Thymus (tissue), 11 donors: ENCODE data around the gene IZUMO1. TPM values are rescaled to one million over a fixed set of nuclear protein-coding genes. Genes with fewer than 3 reads are reported as not detected.
"Not testable (repeated sequence)": the region's sequence is repeated elsewhere in the genome, so short reads cannot be mapped to it uniquely, and the experiment has no call there.

ENCODE experiments used
- DNase-seq, 9 donors: peaks; one replicate each; pipeline ENCODE4 v3.0.0-alpha.2; 2013; ENCODE audit warnings: low spot score in 9 of 9, low read depth in 6 of 9, missing footprints in 1 of 9
- H3K27ac ChIP-seq, 2 donors: one replicate each; pipeline ENCODE4 v1.5.1; 2013; ENCODE audit warnings: control low read depth in 1 of 2, low read depth in 1 of 2, low read length in 1 of 2, mild to moderate bottlenecking in 1 of 2, moderate library complexity in 1 of 2
- H3K27me3 ChIP-seq, 2 donors: one replicate each; pipeline ENCODE4 v1.5.1; 2013; ENCODE audit warnings: low read length in 1 of 2; ENCODE audit not compliant: control insufficient read depth in 2 of 2, insufficient read depth in 1 of 2
- H3K36me3 ChIP-seq, 2 donors: one replicate each; pipeline ENCODE4 v1.5.1; 2013; ENCODE audit warnings: low read length in 1 of 2, mild to moderate bottlenecking in 1 of 2, moderate library complexity in 1 of 2; ENCODE audit not compliant: control insufficient read depth in 2 of 2, insufficient read depth in 2 of 2
- H3K4me1 ChIP-seq, 2 donors: one replicate each; pipeline ENCODE4 v1.5.1; 2013; ENCODE audit warnings: low read length in 2 of 2; ENCODE audit not compliant: control insufficient read depth in 2 of 2, insufficient read depth in 2 of 2
- H3K4me3 ChIP-seq, 2 donors: one replicate each; pipeline ENCODE4 v1.5.1; 2013; ENCODE audit warnings: low read length in 2 of 2, control low read depth in 1 of 2, mild to moderate bottlenecking in 1 of 2
- H3K9me3 ChIP-seq, 2 donors: one replicate each; pipeline ENCODE4 v1.5.1; 2013; ENCODE audit warnings: low read length in 1 of 2, mild to moderate bottlenecking in 1 of 2; ENCODE audit not compliant: control insufficient read depth in 2 of 2, insufficient read depth in 1 of 2
- WGBS: extraction: QIAGEN DNeasy Blood & Tissue Kit; methylation state at CpG from one replicate; pipeline ENCODE4 v1.1.7; 2013; 5-methylcytosine and 5-hydroxymethylcytosine counted together
- polyA plus RNA-seq: library from polyadenylated mRNA; stranded (reverse); fragments of 200-250 nt; gene quantifications from one replicate; pipeline ENCODE4 v1.2.3, GENCODE V29; 2013
- total RNA-seq: library from RNA; stranded (reverse); fragments of 120-200 nt; gene quantifications from one replicate; pipeline ENCODE4 v1.2.4, GENCODE V29; 2013
- donor health status: healthy.

Gene IZUMO1
- total and polyA plus RNA-seq, 2 donors = 0.05 to 0.18 TPM

GRCh38 chr19:48711106-48711662 is 35.5 kb downstream of the IZUMO1 start:
- Histone ChIP-seq H3K36me3 (no peaks in the 10 kb centered on the region), H3K27ac (no peak overlapping the region), H3K4me3 (no peak overlapping the region), H3K9me3 (no peaks in the 10 kb centered on the region), H3K27me3 (peaks cover 0 to 7% of the 10 kb centered on the region in 2 donors), H3K4me1 (peaks cover 15 to 25% of the 10 kb centered on the region in 2 donors)
- no peak for DNase-seq
- over 99% methylated on average over 4 of the region's 4 CpGs for WGBS

DNA sequence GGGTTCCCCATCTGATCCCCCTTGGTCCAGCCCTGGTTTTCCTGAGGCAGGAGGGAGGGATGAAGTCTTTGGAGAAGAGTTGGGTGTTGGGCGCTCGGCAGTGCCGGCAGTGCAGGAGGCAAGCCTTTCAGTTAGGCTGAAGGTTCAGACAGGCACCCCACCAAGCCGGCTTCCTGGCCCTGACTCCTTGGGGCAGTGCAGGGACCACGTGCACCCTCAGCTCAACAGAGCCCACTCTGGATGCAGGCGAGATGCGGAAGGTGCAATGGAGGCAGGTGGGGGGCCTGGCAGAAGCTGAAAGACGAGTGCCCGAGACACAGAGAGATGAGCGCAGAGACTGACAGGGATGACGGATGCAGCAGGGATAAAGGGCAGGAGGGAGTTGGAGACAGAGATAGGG is 38.2 kb downstream of the IZUMO1 start:
- peaks cover 0 to 7% of the 10 kb centered on the region in 2 donors for H3K27me3 ChIP-seq
- DNase-seq = no peak
- H3K27ac ChIP-seq = no peak overlapping the region
- peaks cover 7 to 9% of the 10 kb centered on the region in 2 donors for H3K4me1 ChIP-seq
- H3K4me3 ChIP-seq = no peak overlapping the region
- 92% methylated on average over 11 of the region's 11 CpGs for WGBS
- H3K36me3 ChIP-seq = peaks cover 0 to 5% of the 10 kb centered on the region in 2 donors
- H3K9me3 ChIP-seq = peaks cover 0 to 5% of the 10 kb centered on the region in 2 donors

DNA sequence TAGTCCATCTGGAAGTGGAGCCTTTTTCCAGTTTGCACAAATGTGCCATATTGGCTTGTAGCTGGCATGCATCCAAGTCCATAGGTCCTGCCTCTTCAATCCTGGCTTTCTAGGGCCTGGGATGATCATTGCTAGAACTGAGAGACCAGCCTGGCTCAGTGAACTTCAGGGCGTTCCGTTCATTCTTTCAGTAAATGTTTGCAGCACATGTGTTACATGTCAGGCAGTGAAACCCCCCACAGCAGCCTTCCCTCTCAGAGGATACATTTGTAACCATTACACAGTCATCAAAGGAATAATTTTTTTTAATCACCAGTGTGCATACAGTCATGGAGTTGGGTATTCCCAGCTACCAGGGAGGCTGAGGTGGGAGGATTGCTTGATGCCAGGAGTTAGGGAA is 41.3 kb downstream of the IZUMO1 start:
- H3K4me3 ChIP-seq = no peak overlapping the region
- H3K27me3 ChIP-seq = no peaks in the 10 kb centered on the region
- H3K9me3 ChIP-seq = peaks cover 0 to 6% of the 10 kb centered on the region in 2 donors
- H3K4me1 ChIP-seq = no peaks in the 10 kb centered on the region
- peaks cover 0 to 8% of the 10 kb centered on the region in 2 donors for H3K36me3 ChIP-seq
- DNase-seq = no peak
- no peak overlapping the region for H3K27ac ChIP-seq
- 49% methylated on average over 2 of the region's 2 CpGs for WGBS

DNA sequence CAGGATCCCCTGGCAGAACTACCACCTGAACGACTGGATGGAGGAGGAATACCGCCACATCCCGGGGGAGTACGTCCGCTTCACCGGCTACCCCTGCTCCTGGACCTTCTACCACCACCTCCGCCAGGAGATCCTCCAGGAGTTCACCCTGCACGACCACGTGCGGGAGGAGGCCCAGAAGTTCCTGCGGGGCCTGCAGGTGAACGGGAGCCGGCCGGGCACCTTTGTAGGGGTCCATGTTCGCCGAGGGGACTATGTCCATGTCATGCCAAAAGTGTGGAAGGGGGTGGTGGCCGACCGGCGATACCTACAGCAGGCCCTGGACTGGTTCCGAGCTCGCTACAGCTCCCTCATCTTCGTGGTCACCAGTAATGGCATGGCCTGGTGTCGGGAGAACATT is 43.4 kb downstream of the IZUMO1 start:
- Histone ChIP-seq H3K4me1 (no peaks in the 10 kb centered on the region), H3K27ac (no peak overlapping the region), H3K27me3 (no peaks in the 10 kb centered on the region), H3K36me3 (peaks cover 0 to 8% of the 10 kb centered on the region in 2 donors), H3K4me3 (no peak overlapping the region), H3K9me3 (peaks cover 0 to 6% of the 10 kb centered on the region in 2 donors)
- no peak for DNase-seq
- WGBS = 97% methylated on average over 23 of the region's 23 CpGs

DNA sequence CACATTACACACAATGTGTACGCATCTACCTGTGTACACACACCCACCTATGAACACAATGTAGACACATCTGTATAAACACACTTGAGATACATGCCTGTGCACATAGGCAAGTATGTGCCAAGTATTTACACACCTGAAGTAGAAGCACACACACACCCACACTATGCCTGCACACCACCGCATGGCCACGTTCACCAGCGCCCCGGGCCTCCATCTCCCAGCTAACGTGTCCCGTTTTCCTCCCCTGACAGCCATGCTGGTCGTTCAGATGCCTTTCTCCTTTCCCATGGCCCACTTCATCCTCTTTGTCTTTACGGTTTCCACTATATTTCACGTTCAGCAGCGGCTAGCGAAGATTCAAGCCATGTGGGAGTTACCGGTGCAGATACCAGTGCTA is 44.0 kb downstream of the IZUMO1 start:
- Histone ChIP-seq H3K4me1 (no peaks in the 10 kb centered on the region), H3K36me3 (peaks cover 0 to 8% of the 10 kb centered on the region in 2 donors), H3K27ac (no peak overlapping the region), H3K4me3 (no peak overlapping the region), H3K9me3 (peaks cover 0 to 6% of the 10 kb centered on the region in 2 donors), H3K27me3 (peaks cover 0 to 3% of the 10 kb centered on the region in 2 donors)
- no peak for DNase-seq
- WGBS = 97% methylated on average over 13 of the region's 13 CpGs

- Histone ChIP-seq H3K36me3 (peaks cover 0 to 3% of the 10 kb centered on the region in 2 donors), H3K4me3 (no peak overlapping the region), H3K27ac (no peak overlapping the region), H3K27me3 (peaks cover 0 to 30% of the 10 kb centered on the region in 2 donors), H3K9me3 (peaks cover 0 to 9% of the 10 kb centered on the region in 2 donors), H3K4me1 (peaks cover 6 to 10% of the 10 kb centered on the region in 2 donors)
- DNase-seq = no peak
- WGBS = 42% methylated on average over 4 of the region's 4 CpGs
Observed at GRCh38 chr19:48698046-48698445, 48.7 kb downstream of the IZUMO1 start.

DNA sequence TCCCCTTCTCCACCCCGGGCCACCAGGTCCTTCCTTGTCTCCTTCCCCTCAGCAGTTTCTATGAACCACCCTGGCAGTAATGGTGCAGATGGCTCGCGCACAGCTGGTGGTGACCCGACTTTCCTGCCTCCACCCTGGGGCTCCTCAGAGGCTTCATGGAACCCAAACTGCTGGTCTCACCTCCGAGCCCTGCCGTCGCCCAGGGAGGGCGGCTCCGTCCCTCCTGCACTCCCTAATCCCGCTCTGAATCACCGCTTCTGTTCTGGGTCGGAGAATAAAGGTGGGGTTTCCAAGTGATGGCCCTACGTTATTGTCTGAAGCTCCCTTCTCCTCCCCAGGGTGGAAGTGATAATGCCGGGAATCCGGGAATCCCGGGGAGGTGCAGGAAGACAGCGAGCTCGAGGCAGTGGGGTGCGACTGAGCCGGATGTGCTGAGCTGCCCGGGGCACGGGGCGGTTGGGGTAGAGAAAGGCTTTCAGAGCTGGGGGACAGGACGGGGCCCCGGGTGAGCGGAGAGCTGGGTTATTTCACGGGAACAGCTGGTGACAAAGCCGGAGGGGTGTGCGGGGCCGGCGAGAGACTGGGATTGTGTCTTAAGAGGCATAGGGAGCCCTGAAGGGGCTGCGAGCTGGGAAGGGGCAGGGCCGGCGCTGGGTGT is 50.2 kb downstream of the IZUMO1 start:
- DNase-seq = no peak
- Histone ChIP-seq H3K27ac (no peak overlapping the region), H3K4me1 (peaks cover 6 to 10% of the 10 kb centered on the region in 2 donors), H3K27me3 (peaks cover 0 to 30% of the 10 kb centered on the region in 2 donors), H3K36me3 (peaks cover 0 to 2% of the 10 kb centered on the region in 2 donors), H3K4me3 (peak overlapping the region in 1 of 2 donors; percentile 32), H3K9me3 (peaks cover 0 to 9% of the 10 kb centered on the region in 2 donors)
- WGBS = 5% methylated on average over 34 of the region's 34 CpGs

DNA sequence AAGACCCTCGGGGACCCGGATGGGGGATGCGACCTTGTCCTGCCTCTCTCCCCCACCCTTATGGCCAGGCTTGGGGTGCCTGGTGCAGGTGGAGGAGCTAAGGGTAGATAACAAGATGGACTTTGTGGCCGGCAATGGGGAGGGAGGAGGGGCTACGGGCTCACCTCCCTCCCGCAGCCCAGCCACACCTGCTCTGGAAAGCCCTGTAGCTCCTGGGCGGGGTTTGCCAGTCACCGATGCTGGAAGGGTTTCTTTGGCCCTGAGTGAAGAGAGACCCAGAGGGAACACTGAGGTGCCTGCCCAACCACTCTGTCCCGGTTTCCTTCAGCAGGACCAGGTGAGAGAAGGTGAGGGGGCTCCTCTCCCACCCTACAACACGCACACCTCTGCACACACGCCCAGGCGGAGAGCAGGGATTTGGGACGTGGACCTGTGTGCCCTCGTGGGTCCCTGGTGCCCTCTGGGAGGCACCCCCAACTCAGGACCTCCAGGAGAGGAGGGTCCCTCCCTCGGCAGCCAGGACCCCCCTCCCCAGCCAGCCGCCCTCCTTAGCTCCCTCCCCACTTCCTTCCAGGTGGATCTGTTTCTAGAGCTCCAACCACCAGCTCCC is 50.9 kb downstream of the IZUMO1 start, which contains the start of gene FUT2:
Gene FUT2 (plus strand): TSS at position 229 of the 610 bp plus-strand sequence. CDS start 6,986 bp downstream, outside the sequence.
- no peaks in the 10 kb centered on the region for H3K36me3 ChIP-seq
- H3K27ac ChIP-seq = no peak within 1 kb of the TSS
- peaks cover 6 to 10% of the 10 kb centered on the region in 2 donors for H3K4me1 ChIP-seq
- H3K9me3 ChIP-seq = peaks cover 0 to 9% of the 10 kb centered on the region in 2 donors
- DNase-seq = no peak
- WGBS = 42% methylated on average over 16 of the region's 16 CpGs
- H3K4me3 ChIP-seq = peak within 1 kb of the TSS in 1 of 2 donors; percentile 32
- peaks cover 0 to 30% of the 10 kb centered on the region in 2 donors for H3K27me3 ChIP-seq

GRCh38 chr19:48693629-48694028 is 53.1 kb downstream of the IZUMO1 start:
- H3K27me3 ChIP-seq = peaks cover 0 to 30% of the 10 kb centered on the region in 2 donors
- WGBS = 87% methylated on average over 9 of the region's 9 CpGs
- not testable (repeated sequence) for H3K27ac ChIP-seq, H3K4me3 ChIP-seq, H3K9me3 ChIP-seq, H3K36me3 ChIP-seq, DNase-seq
- peaks cover 6 to 10% of the 10 kb centered on the region in 2 donors for H3K4me1 ChIP-seq
